Measurements from ENCODE around the gene SBNO2.
A peak's percentile ranks its signal among the peaks of the same experiment; 100 is the strongest.

SBNO2 gene, protein sequence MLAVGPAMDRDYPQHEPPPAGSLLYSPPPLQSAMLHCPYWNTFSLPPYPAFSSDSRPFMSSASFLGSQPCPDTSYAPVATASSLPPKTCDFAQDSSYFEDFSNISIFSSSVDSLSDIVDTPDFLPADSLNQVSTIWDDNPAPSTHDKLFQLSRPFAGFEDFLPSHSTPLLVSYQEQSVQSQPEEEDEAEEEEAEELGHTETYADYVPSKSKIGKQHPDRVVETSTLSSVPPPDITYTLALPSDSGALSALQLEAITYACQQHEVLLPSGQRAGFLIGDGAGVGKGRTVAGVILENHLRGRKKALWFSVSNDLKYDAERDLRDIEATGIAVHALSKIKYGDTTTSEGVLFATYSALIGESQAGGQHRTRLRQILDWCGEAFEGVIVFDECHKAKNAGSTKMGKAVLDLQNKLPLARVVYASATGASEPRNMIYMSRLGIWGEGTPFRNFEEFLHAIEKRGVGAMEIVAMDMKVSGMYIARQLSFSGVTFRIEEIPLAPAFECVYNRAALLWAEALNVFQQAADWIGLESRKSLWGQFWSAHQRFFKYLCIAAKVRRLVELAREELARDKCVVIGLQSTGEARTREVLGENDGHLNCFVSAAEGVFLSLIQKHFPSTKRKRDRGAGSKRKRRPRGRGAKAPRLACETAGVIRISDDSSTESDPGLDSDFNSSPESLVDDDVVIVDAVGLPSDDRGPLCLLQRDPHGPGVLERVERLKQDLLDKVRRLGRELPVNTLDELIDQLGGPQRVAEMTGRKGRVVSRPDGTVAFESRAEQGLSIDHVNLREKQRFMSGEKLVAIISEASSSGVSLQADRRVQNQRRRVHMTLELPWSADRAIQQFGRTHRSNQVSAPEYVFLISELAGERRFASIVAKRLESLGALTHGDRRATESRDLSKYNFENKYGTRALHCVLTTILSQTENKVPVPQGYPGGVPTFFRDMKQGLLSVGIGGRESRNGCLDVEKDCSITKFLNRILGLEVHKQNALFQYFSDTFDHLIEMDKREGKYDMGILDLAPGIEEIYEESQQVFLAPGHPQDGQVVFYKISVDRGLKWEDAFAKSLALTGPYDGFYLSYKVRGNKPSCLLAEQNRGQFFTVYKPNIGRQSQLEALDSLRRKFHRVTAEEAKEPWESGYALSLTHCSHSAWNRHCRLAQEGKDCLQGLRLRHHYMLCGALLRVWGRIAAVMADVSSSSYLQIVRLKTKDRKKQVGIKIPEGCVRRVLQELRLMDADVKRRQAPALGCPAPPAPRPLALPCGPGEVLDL (N-terminal part only)

DNA sequence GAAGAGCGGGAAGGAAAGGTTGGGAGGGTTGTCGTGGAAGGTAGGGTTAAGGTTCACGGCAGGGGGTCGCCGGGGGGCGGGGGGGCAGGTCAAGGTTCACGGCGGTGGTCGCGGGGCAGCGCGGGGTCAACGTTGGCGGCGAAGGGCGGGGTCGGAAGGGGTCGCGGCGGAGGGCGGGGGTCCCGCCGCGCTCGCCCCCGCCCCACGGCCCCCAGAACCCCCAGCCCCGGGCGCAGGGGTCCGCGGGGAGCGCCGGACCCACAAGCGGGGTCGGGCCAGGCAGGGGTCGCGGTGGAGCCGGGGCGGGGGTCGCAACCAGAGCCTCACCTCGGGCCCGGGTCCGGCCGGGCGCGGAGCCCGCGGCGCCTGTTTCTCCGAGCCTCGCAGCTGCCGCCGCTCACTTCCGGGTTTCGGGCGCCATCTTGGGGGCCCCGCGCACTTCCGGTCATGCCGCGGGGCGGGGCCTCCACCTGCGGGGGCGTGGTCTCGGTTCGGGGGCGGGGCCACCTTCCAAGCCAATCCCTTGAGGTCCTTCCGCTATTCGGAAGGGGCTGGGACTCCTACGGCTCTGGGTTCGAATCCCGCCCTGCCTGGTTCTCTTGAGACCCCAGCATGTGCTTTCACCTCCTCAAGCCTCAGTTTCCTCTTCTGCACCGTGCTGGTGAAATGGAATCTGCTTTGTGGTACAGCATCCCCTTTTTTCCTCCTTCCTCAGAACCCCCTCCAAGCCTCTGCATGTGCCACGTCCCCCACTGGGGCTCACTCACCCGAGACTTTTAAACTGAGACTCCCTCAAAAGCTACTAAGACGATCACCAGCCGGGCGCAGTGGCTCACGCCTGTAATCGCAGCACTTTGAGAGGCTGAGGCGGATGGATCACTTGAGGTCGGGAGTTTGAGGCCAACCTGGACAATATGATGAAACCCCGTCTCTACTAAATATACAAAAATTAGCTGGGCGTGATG is at the start of gene SBNO2:
Gene SBNO2, minus strand, starts transcription at position 424 of the 965 bp plus-strand sequence. CDS start 19,992 bp downstream, outside the sequence.
- TF ChIP-seq, protein P1, sequence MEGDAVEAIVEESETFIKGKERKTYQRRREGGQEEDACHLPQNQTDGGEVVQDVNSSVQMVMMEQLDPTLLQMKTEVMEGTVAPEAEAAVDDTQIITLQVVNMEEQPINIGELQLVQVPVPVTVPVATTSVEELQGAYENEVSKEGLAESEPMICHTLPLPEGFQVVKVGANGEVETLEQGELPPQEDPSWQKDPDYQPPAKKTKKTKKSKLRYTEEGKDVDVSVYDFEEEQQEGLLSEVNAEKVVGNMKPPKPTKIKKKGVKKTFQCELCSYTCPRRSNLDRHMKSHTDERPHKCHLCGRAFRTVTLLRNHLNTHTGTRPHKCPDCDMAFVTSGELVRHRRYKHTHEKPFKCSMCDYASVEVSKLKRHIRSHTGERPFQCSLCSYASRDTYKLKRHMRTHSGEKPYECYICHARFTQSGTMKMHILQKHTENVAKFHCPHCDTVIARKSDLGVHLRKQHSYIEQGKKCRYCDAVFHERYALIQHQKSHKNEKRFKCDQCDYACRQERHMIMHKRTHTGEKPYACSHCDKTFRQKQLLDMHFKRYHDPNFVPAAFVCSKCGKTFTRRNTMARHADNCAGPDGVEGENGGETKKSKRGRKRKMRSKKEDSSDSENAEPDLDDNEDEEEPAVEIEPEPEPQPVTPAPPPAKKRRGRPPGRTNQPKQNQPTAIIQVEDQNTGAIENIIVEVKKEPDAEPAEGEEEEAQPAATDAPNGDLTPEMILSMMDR (IDR thresholded peaks at IDR 0.05; ENCODE audit: insufficient read depth, low read depth, low read length, missing control alignments) = no peak
- H3K4me3 ChIP-seq (ENCODE audit: low read length) = peak within 1 kb of the TSS; percentile 92
- peak; percentile 90 for DNase-seq (ENCODE audit: low read depth)

DNA sequence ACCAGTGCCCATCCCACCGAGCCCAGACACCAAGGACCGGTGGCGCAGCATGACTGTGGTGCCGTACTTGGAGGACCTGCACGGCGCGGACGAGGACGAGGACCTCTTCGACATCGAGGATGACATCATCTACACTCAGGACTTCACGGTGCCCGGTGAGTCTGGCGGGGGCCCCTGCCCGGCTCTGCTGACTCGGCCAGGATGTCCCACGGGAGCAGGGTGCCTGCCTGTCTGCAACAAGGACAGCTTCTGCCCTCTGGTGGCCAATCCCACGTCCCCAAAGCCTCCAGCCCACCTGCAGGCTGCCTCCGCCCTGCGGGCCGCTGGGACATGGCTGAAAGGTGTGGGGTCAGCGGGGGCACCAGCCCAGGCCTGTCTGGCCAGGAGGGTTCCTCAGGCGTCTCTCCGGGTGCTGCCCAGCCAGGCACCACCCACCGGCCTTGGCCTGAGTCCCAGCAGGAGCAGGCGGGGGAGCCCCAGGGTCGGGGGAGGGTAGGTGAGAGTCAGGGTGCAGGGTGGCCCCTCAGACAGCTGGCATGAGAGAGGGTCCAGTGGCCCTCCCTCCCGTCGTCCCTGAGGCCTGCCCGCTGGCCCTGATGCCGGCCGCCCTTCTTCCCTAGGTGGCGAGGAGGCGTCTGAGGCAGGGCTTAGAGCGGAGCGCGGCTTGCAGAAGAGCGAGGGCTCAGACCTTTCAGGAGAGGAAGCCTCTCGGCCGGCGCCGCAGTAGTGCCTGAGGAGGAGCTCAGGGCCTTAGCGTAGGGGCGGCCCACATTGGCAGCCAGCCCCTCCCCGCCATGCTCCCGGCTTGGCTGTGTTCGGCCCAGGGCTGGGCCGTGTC is 49.2 kb upstream of the SBNO2 start:
- DNase-seq (ENCODE audit: low read depth) = peak; percentile 56
- H3K4me3 ChIP-seq (ENCODE audit: low read length) = no peak overlapping the region
- TF ChIP-seq, protein P1 (IDR thresholded peaks at IDR 0.05; ENCODE audit: insufficient read depth, low read depth, low read length, missing control alignments) = peak; percentile 48

DNA sequence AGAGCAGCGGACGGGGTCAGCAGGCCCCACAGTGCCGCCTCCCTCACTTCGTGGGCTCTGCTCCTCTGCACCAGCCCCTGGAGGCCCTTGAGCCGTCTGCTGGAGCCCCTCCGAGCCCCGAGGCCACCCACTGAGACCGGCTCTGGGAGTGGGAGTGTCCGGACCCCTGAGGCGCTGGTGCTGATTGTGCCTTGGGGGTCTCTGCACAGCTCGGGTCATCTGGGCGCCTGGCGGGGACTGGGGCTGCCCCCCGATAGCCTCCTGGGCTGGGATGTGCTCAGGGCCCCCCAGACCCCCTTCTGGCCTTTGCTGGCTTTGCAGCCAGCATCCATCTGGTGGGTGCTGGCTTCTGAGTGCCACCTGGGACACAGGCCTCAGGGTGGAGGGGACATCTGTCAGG is 48.3 kb upstream of the SBNO2 start:
- H3K4me3 ChIP-seq (ENCODE audit: low read length) = no peak overlapping the region
- TF ChIP-seq, protein P1 (IDR thresholded peaks at IDR 0.05; ENCODE audit: insufficient read depth, low read depth, low read length, missing control alignments) = no peak
- no peak for DNase-seq (ENCODE audit: low read depth)

DNA sequence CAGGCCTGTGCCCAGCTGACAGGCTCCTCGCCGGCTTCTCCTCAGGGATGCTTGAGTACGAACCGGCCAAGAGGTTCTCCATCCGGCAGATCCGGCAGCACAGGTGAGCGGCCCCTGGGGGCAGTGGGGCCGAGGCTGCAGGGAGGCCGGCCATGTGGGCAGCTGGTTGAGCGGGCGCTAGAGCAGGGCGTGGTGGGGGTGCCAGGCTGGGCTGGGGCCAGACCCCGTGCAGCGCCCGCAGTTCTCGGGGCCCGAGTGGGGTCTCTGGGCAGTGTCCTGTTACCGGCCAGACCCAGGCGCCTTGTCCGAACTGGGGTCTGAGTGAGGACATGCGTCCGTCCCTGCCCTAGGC is 47.8 kb upstream of the SBNO2 start:
- TF ChIP-seq, protein P1 (IDR thresholded peaks at IDR 0.05; ENCODE audit: insufficient read depth, low read depth, low read length, missing control alignments) = no peak
- DNase-seq (ENCODE audit: low read depth) = no peak
- no peak overlapping the region for H3K4me3 ChIP-seq (ENCODE audit: low read length)

DNA sequence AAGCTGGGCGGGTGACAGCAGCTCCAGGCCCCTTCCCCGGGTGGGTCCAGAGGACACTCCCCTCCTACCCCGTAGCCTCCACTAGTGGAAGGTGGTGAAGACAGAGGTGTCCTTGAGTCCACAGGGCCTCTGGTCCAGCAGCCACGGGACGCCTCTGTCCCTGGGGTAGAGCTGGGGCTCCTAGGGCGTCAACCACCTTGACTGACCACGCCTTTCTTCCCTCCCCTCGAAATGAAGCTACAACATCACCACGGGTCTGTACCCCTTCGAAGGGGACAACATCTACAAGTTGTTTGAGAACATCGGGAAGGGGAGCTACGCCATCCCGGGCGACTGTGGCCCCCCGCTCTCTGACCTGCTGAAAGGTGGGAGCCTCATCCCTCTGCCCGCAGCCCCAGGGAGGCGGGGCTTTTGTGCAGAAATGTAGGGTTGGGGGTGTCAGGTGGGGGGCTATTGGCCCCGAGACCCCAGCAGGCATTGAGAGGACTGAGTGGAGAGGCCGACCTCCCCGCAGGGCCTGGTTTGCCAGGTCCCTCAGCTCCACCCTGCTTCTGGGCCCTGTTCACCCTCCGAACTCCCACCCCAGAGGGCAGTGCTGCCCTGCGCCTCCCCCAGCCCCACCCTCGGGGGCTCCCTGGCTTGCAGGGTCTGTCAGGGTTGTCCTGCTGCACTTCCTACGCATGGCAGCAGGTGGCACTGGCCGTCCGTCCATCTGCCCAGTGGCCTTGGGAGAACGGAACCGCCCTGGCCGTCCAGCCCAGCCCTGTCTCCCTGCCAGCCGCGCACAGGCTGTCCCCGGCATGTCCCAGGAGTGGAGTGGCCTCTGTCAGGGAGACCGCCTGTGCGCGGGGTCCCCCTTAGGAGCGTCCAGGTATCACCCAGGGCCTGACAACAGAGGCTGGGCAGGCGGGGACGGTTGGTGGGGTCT is 47.2 kb upstream of the SBNO2 start:
- no peak for DNase-seq (ENCODE audit: low read depth)
- TF ChIP-seq, protein P1 (IDR thresholded peaks at IDR 0.05; ENCODE audit: insufficient read depth, low read depth, low read length, missing control alignments) = peak; percentile 57
- H3K4me3 ChIP-seq (ENCODE audit: low read length) = no peak overlapping the region
